H1 (cell line): ENCODE data around the gene LRRC72. TPM values are rescaled to one million over a fixed set of nuclear protein-coding genes. Genes with fewer than 3 reads are reported as not detected.

ENCODE experiments used
- CTCF ChIA-PET: fragments of 300-600 bp; sonication (Branson Sonifier 250); formaldehyde crosslinking; loops from one replicate; lab custom pipeline; 2021; ENCODE audit not compliant: partially characterized antibody; lab: Charles Lee
- POLR2A ChIA-PET: fragments of 300-600 bp; sonication (Branson Sonifier 250); formaldehyde crosslinking; loops from one replicate; lab custom pipeline; 2021; ENCODE audit warnings: inconsistent platforms; ENCODE audit not compliant: partially characterized antibody; lab: Charles Lee
- DNase-seq, 2 experiments: peaks; one replicate each; pipeline versions ENCODE4 v3.0.0 to v3.0.0-alpha.2; 2010 to 2022; ENCODE audit warnings: low spot score in 2 of 2, low read depth in 1 of 2, mixed read lengths in 1 of 2
- FAIRE-seq: peaks from 2 replicates; lab custom pipeline; 2011; peaks lifted over from hg19 to GRCh38; lab: Jason Lieb, UNC
- H2AFZ ChIP-seq: 2 replicates; pipeline ENCODE4 v1.8.1; 2012; ENCODE audit warnings: low read length, inconsistent platforms
- H2AK5ac ChIP-seq: 2 replicates; pipeline ENCODE4 v1.6.1; 2013; ENCODE audit warnings: low read depth, low read length
- H2BK120ac ChIP-seq: replicated peaks from 2 replicates; pipeline ENCODE3; 2013; ENCODE audit warnings: low read depth, low read length, inconsistent platforms
- H2BK12ac ChIP-seq: 2 replicates; pipeline ENCODE4 v1.6.1; 2013; ENCODE audit warnings: low read depth, low read length
- H2BK15ac ChIP-seq: 2 replicates; pipeline ENCODE4 v1.6.1; 2013; ENCODE audit warnings: low read length
- H2BK20ac ChIP-seq: 2 replicates; pipeline ENCODE4 v1.6.1; 2013; ENCODE audit warnings: low read length
- H2BK5ac ChIP-seq: 2 replicates; pipeline ENCODE4 v1.6.1; 2013; ENCODE audit warnings: low read depth, low read length
- H3K14ac ChIP-seq: 2 replicates; pipeline ENCODE4 v1.6.1; 2013; ENCODE audit warnings: inconsistent platforms; ENCODE audit not compliant: insufficient read length
- H3K18ac ChIP-seq: 2 replicates; pipeline ENCODE4 v1.6.1; 2013; ENCODE audit warnings: low read length; ENCODE audit errors: extremely low read depth
- H3K23ac ChIP-seq: 2 replicates; pipeline ENCODE4 v1.6.1; 2013; ENCODE audit warnings: inconsistent platforms; ENCODE audit not compliant: insufficient read length
- H3K23me2 ChIP-seq: 2 replicates; pipeline ENCODE4 v1.6.1; 2013; ENCODE audit warnings: low read depth, low read length
- H3K27ac ChIP-seq: 2 replicates; pipeline ENCODE4 v1.6.1; 2011; ENCODE audit warnings: low read depth, low read length, inconsistent platforms
- H3K27me3 ChIP-seq, 4 experiments: replicated peaks in 1 of 4; 1 replicate in 1 of 4; 2 replicates in 3 of 4; pipeline versions ENCODE4 v1.6.1 to v1.8.1; 2011 to 2013; ENCODE audit warnings: low read length in 3 of 4, mild to moderate bottlenecking in 3 of 4, inconsistent platforms in 2 of 4, mixed read lengths in 2 of 4, moderate library complexity in 1 of 4; ENCODE audit not compliant: control insufficient read depth in 3 of 4, insufficient read depth in 3 of 4; ENCODE audit errors: extremely low read depth in 1 of 4
- H3K36me3 ChIP-seq, 4 experiments: 2 replicates each; pipeline versions ENCODE4 v1.6.1 to v1.8.1; 2011 to 2013; ENCODE audit warnings: mild to moderate bottlenecking in 4 of 4, low read length in 3 of 4, moderate library complexity in 2 of 4, control low read depth in 1 of 4, inconsistent platforms in 1 of 4; ENCODE audit not compliant: insufficient read depth in 4 of 4, control insufficient read depth in 2 of 4
- H3K4ac ChIP-seq: replicated peaks from 2 replicates; pipeline ENCODE3; 2013; ENCODE audit warnings: low read length, low read depth, mixed read lengths, inconsistent platforms; ENCODE audit not compliant: insufficient read length
- H3K4me1 ChIP-seq, 4 experiments: replicated peaks in 1 of 4; 1 replicate in 1 of 4; 2 replicates in 3 of 4; pipeline versions ENCODE4 v1.6.1 to v1.8.1; 2011 to 2013; ENCODE audit warnings: low read length in 3 of 4, inconsistent platforms in 2 of 4, mixed read lengths in 1 of 4; ENCODE audit not compliant: insufficient read depth in 4 of 4, control insufficient read depth in 3 of 4
- H3K4me2 ChIP-seq, 2 experiments: 2 replicates each; pipeline versions ENCODE4 v1.6.1 to v1.8.1; 2011 to 2013; ENCODE audit warnings: low read depth in 2 of 2, low read length in 2 of 2, control low read depth in 1 of 2, inconsistent platforms in 1 of 2, mild to moderate bottlenecking in 1 of 2; ENCODE audit not compliant: insufficient read depth in 1 of 2
- H3K4me3 ChIP-seq, 4 experiments: fragments of 200-600, 300-600 bp in 1 of 4; sonication (generic), shearing (Covaris generic), sonication (Bioruptor Twin) in 1 of 4; 2 replicates each; pipeline versions ENCODE4 v1.5.1 to v1.8.1; 2011 to 2016; ENCODE audit warnings: low read length in 4 of 4, low read depth in 3 of 4, control low read depth in 2 of 4, inconsistent platforms in 2 of 4, mild to moderate bottlenecking in 2 of 4, mixed read lengths in 1 of 4, moderate library complexity in 1 of 4; ENCODE audit not compliant: insufficient read depth in 2 of 4; ENCODE audit errors: extremely low read depth in 1 of 4
- H3K56ac ChIP-seq: replicated peaks from 2 replicates; pipeline ENCODE3; 2013; ENCODE audit warnings: low read depth, mild to moderate bottlenecking, mixed read lengths, low read length, inconsistent platforms; ENCODE audit not compliant: insufficient read length
- H3K79me1 ChIP-seq: 2 replicates; pipeline ENCODE4 v1.6.1; 2013; ENCODE audit warnings: low read depth, low read length, control low read depth
- H3K79me2 ChIP-seq, 2 experiments: 2 replicates each; pipeline versions ENCODE4 v1.6.1 to v1.8.1; 2012 to 2013; ENCODE audit warnings: low read length in 2 of 2, mild to moderate bottlenecking in 2 of 2, inconsistent platforms in 1 of 2; ENCODE audit not compliant: insufficient read depth in 2 of 2, control insufficient read depth in 1 of 2
- H3K9ac ChIP-seq, 4 experiments: replicated peaks in 1 of 4; 1 replicate in 1 of 4; 2 replicates in 3 of 4; pipeline versions ENCODE4 v1.6.1 to v1.8.1; 2011 to 2013; ENCODE audit warnings: low read depth in 3 of 4, low read length in 3 of 4, control low read depth in 2 of 4, mild to moderate bottlenecking in 2 of 4, moderate library complexity in 2 of 4, inconsistent platforms in 1 of 4; ENCODE audit errors: extremely low read depth in 1 of 4
- H3K9me3 ChIP-seq, 2 experiments: 2 replicates each; pipeline versions ENCODE4 v1.6.1 to v1.8.1; 2012 to 2013; ENCODE audit warnings: mild to moderate bottlenecking in 2 of 2, moderate library complexity in 2 of 2, control low read depth in 1 of 2, inconsistent platforms in 1 of 2, low read depth in 1 of 2, low read length in 1 of 2, mixed read lengths in 1 of 2; ENCODE audit not compliant: insufficient read depth in 2 of 2
- H4K20me1 ChIP-seq, 2 experiments: replicated peaks in 1 of 2; 2 replicates each; pipeline versions ENCODE3 to v1.8.1; 2011 to 2013; ENCODE audit warnings: inconsistent platforms in 2 of 2, low read length in 2 of 2, mild to moderate bottlenecking in 1 of 2; ENCODE audit not compliant: insufficient read depth in 2 of 2, control insufficient read depth in 1 of 2
- H4K5ac ChIP-seq: 2 replicates; pipeline ENCODE4 v1.6.1; 2013; ENCODE audit warnings: low read length, low read depth, mixed read lengths, inconsistent platforms; ENCODE audit not compliant: insufficient read length
- H4K8ac ChIP-seq: 2 replicates; pipeline ENCODE4 v1.8.0; 2013; ENCODE audit warnings: mild to moderate bottlenecking, moderate library complexity, low read length, inconsistent platforms; ENCODE audit not compliant: insufficient read depth; ENCODE audit errors: extremely low read depth
- H4K91ac ChIP-seq: replicated peaks from 2 replicates; pipeline ENCODE3; 2013; ENCODE audit warnings: low read length, mixed read lengths, inconsistent platforms; ENCODE audit not compliant: insufficient read length
- BRCA1 ChIP-seq: IDR thresholded peaks from 2 replicates; pipeline ENCODE4 v1.6.1; 2012; ENCODE audit warnings: low read depth, low read length, improper control_type of control experiment
- HDAC6 ChIP-seq: IDR thresholded peaks from one replicate; pipeline ENCODE4 v1.7.1; 2012; ENCODE audit warnings: low read depth, mild to moderate bottlenecking, inconsistent platforms, low read length, moderate library complexity
- NRF1 ChIP-seq: IDR thresholded peaks from 2 replicates; pipeline ENCODE4 v1.6.1; 2011; ENCODE audit warnings: mild to moderate bottlenecking, low read depth, low read length, improper control_type of control experiment
- WGBS, 2 experiments: shearing (Covaris generic) in 1 of 2; methylation state at CpG; one replicate each; pipeline versions ENCODE4 v1.1.6 to v1.1.7; 2013 to 2015; ENCODE audit warnings: low lambda C conversion rate in 2 of 2, mixed read lengths in 2 of 2, inconsistent platforms in 1 of 2, low coverage in 1 of 2, missing lambda C conversion rate in 1 of 2; ENCODE audit not compliant: insufficient replicate concordance in 2 of 2, insufficient coverage in 1 of 2, insufficient read length in 1 of 2; ENCODE audit errors: extremely low coverage in 1 of 2, missing lambda C conversion rate in 1 of 2; 5-methylcytosine and 5-hydroxymethylcytosine counted together
- polyA plus RNA-seq, 7 experiments: library from polyadenylated mRNA; depleted of rRNA in 3 of 7; stranded (reverse) in 5 of 7; unstranded in 2 of 7; fragments of >200 nt in 5 of 7; fragments of 200-250 nt in 2 of 7; gene quantifications; 1 replicate in 5 of 7; 2 replicates in 1 of 7; 4 replicates in 1 of 7; pipeline versions ENCODE4 v1.2.1 to v1.2.3, GENCODE V29; 2011 to 2013; ENCODE audit warnings: missing spikeins in 2 of 7, mixed read lengths in 2 of 7
- total RNA-seq: library from RNA; stranded (reverse); fragmentation: NEBNext Ultra II Directional; extraction: Animal tissue kit (Norgen Biotek cat#: 25700); gene quantifications from 2 replicates; pipeline ENCODE4 v1.2.1, GENCODE V29; 2021

Gene LRRC72
- total and polyA plus RNA-seq, 2 of the 8 experiments (the other 6 are each of a cell fraction or from before 2014, with no cell fraction given): not detected

GRCh38 chr7:16494955-16495719, 31.5 kb upstream of the LRRC72 start:
- Histone ChIP-seq H2BK12ac (no peak overlapping the region), H2BK5ac (no peak overlapping the region), H3K4me3 (no peak overlapping the region), H2BK120ac (no peak overlapping the region), H3K27me3 (no peaks in the 10 kb centered on the region), H3K27ac (no peak overlapping the region), H3K23ac (no peak overlapping the region), H2AFZ (no peak overlapping the region), H3K4me2 (no peak overlapping the region), H3K23me2 (no peaks in the 10 kb centered on the region), H3K56ac (no peak overlapping the region), H4K5ac (no peak overlapping the region), H3K79me1 (no peaks in the 10 kb centered on the region), H4K20me1 (no peaks in the 10 kb centered on the region), H3K9ac (no peak overlapping the region), H3K4me1 (no peaks in the 10 kb centered on the region), H3K14ac (no peak overlapping the region), H2BK15ac (no peak overlapping the region), H3K4ac (no peak overlapping the region), H3K36me3 (no peaks in the 10 kb centered on the region), H2AK5ac (no peak overlapping the region), H3K9me3 (no peaks in the 10 kb centered on the region), H4K91ac (no peak overlapping the region), H3K79me2 (no peaks in the 10 kb centered on the region), H3K18ac (no peak overlapping the region), H4K8ac (no peak overlapping the region), H2BK20ac (no peak overlapping the region)
- FAIRE-seq (no peak), DNase-seq (no peak)
- ChIA-PET CTCF (interaction anchor here (1.4 to 1.8 kb wide), 2 partner anchors 15 to 27 kb away, joined by 4 to 5 read pairs; no protein-coding TSS in a partner anchor), POLR2A (no interaction called here)
- 88% methylated on average over 4 of the region's 4 CpGs; no CpG with 5 or more reads in 1 of the 2 experiments for WGBS, 2 experiments
- no peak for TF ChIP-seq BRCA1
- no peak for TF ChIP-seq HDAC6
- TF ChIP-seq NRF1: no peak
